DMS 273 (cell line): ENCODE data around the gene MYO18B.

Experiments
- DNase-seq: peaks from one replicate; lab custom pipeline; 2025; ENCODE audit not compliant: unreplicated experiment; lab: John Stamatoyannopoulos, UW

Gene MYO18B

GRCh38 chr22:26033071-26033470, 291.1 kb downstream of the MYO18B start:
- no peak for DNase-seq

- no peak for DNase-seq
Observed at GRCh38 chr22:26033586-26033985, 291.6 kb downstream of the MYO18B start.

- no peak for DNase-seq
Observed at GRCh38 chr22:26035523-26035922, 293.5 kb downstream of the MYO18B start.

- no peak for DNase-seq
Observed at GRCh38 chr22:26038365-26038764, 296.4 kb downstream of the MYO18B start.

GRCh38 chr22:26041931-26042330, 299.9 kb downstream of the MYO18B start:
- DNase-seq = no peak

GRCh38 chr22:26043031-26043430, 301.0 kb downstream of the MYO18B start:
- no peak for DNase-seq

GRCh38 chr22:26045051-26045450, 303.1 kb downstream of the MYO18B start:
- DNase-seq = no peak

- DNase-seq = no peak
Observed at GRCh38 chr22:26045860-26046259, 303.9 kb downstream of the MYO18B start.

GRCh38 chr22:26047516-26047915, 305.5 kb downstream of the MYO18B start:
- DNase-seq = no peak

- DNase-seq = no peak
Observed at GRCh38 chr22:26047920-26048319, 305.9 kb downstream of the MYO18B start.

GRCh38 chr22:26050079-26050478, 308.1 kb downstream of the MYO18B start:
- DNase-seq = no peak

GRCh38 chr22:26053737-26054316, 311.8 kb downstream of the MYO18B start:
- DNase-seq = no peak

GRCh38 chr22:26054841-26055605, 313.0 kb downstream of the MYO18B start:
- DNase-seq = no peak

GRCh38 chr22:26055693-26056092, 313.7 kb downstream of the MYO18B start:
- no peak for DNase-seq

GRCh38 chr22:26056455-26057200, 314.6 kb downstream of the MYO18B start:
- DNase-seq = no peak

GRCh38 chr22:26057731-26058130, 315.7 kb downstream of the MYO18B start:
- DNase-seq = no peak

- DNase-seq = no peak
Observed at GRCh38 chr22:26064048-26064447, 322.1 kb downstream of the MYO18B start.

- peak; percentile 37 for DNase-seq
Observed at GRCh38 chr22:26065847-26066246, 323.9 kb downstream of the MYO18B start.

GRCh38 chr22:26066534-26066933, 324.5 kb downstream of the MYO18B start:
- DNase-seq = peak; percentile 66

- no peak for DNase-seq
Observed at GRCh38 chr22:26068571-26068970, 326.6 kb downstream of the MYO18B start.

GRCh38 chr22:26072621-26073020, 330.6 kb downstream of the MYO18B start:
- DNase-seq = peak; percentile 64

- no peak for DNase-seq
Observed at GRCh38 chr22:26075251-26075650, 333.3 kb downstream of the MYO18B start.
